Measurements from ENCODE around the gene NSDHL. TPM values are rescaled to one million over a fixed set of nuclear protein-coding genes. Genes with fewer than 3 reads are reported as not detected.
"Not testable (repeated sequence)": the region's sequence is repeated elsewhere in the genome, so short reads cannot be mapped to it uniquely, and the experiment has no call there.

The NSDHL gene
- polyA plus RNA-seq, 1 donor: 19.7 TPM

DNA sequence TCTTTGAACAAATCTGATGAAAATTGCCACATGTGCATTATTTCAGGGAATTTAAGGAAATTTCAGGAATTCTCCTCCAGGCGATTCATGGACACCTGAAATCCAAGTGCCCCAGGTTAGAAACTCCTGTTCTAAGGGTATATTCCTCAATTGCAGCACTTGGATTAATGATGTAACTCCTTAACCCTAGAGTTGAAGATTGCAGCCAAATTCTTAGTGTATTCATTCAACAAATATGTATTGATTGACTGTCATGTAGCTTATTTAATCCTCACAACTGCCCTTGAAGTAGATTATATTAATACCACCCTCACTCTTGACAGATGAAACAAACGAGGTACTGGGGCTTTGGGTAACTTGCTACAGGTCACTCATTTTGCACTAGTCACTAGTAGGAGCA is 11.6 kb upstream of the NSDHL start:
- peaks cover 3% of the 10 kb centered on the region for H3K27me3 ChIP-seq (ENCODE audit: control insufficient read depth, insufficient read depth, low read length)
- WGBS (ENCODE audit: insufficient coverage, low lambda C conversion rate): no CpG with 5 or more reads among the region's 2 CpGs
- DNase-seq: no peak

DNA sequence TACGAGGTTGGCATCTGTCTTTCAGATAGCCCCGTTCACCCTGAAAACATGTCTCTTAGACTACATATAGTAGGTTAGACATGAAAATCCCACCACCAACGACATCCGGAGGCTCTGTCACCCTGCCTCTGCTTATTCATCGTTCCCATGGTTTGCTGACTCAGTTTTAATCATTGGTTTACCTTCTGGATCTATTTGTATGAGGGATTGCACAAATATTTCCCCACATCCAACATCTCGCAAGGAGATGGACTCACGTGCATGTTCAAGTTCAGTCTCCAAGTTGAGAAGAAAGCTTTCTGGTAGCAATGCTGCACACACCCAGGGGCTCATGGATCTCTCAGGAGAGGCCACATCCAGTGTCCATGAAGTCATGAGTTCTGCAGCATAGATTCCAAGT is 11.1 kb upstream of the NSDHL start:
- peaks cover 4% of the 10 kb centered on the region for H3K4me1 ChIP-seq (ENCODE audit: control insufficient read depth, insufficient read depth, low read length)
- DNase-seq: no peak
- no CpG with 5 or more reads among the region's 7 CpGs for WGBS (ENCODE audit: insufficient coverage, low lambda C conversion rate)
- H3K9me3 ChIP-seq (ENCODE audit: control insufficient read depth, low read depth, low read length): no peaks in the 10 kb centered on the region
- peaks cover 3% of the 10 kb centered on the region for H3K27me3 ChIP-seq (ENCODE audit: control insufficient read depth, insufficient read depth, low read length)
- no peak overlapping the region for H3K4me3 ChIP-seq (ENCODE audit: low read length)
- H3K36me3 ChIP-seq (ENCODE audit: control insufficient read depth, insufficient read depth, low read length): no peaks in the 10 kb centered on the region
- no peak overlapping the region for H3K27ac ChIP-seq (ENCODE audit: low read length)

More for the DNA sequence above, 11.6 kb upstream of the NSDHL start:
- Histone ChIP-seq H3K36me3 (ENCODE audit: control insufficient read depth, insufficient read depth, low read length) (no peaks in the 10 kb centered on the region), H3K9me3 (ENCODE audit: control insufficient read depth, low read depth, low read length) (no peaks in the 10 kb centered on the region), H3K4me3 (ENCODE audit: low read length) (no peak overlapping the region), H3K4me1 (ENCODE audit: control insufficient read depth, insufficient read depth, low read length) (peaks cover 4% of the 10 kb centered on the region), H3K27ac (ENCODE audit: low read length) (no peak overlapping the region)

GRCh38 chrX:152821145-152821765 is 9.6 kb upstream of the NSDHL start:
- no peaks in the 10 kb centered on the region for H3K36me3 ChIP-seq (ENCODE audit: control insufficient read depth, insufficient read depth, low read length)
- H3K27ac ChIP-seq (ENCODE audit: low read length): no peak overlapping the region
- WGBS (ENCODE audit: insufficient coverage, low lambda C conversion rate): 80% methylated on average over 1 of the region's 3 CpGs
- no peak for DNase-seq
- peaks cover 3% of the 10 kb centered on the region for H3K27me3 ChIP-seq (ENCODE audit: control insufficient read depth, insufficient read depth, low read length)
- H3K4me3 ChIP-seq (ENCODE audit: low read length): no peak overlapping the region
- H3K4me1 ChIP-seq (ENCODE audit: control insufficient read depth, insufficient read depth, low read length): peaks cover 4% of the 10 kb centered on the region
- no peaks in the 10 kb centered on the region for H3K9me3 ChIP-seq (ENCODE audit: control insufficient read depth, low read depth, low read length)

DNA sequence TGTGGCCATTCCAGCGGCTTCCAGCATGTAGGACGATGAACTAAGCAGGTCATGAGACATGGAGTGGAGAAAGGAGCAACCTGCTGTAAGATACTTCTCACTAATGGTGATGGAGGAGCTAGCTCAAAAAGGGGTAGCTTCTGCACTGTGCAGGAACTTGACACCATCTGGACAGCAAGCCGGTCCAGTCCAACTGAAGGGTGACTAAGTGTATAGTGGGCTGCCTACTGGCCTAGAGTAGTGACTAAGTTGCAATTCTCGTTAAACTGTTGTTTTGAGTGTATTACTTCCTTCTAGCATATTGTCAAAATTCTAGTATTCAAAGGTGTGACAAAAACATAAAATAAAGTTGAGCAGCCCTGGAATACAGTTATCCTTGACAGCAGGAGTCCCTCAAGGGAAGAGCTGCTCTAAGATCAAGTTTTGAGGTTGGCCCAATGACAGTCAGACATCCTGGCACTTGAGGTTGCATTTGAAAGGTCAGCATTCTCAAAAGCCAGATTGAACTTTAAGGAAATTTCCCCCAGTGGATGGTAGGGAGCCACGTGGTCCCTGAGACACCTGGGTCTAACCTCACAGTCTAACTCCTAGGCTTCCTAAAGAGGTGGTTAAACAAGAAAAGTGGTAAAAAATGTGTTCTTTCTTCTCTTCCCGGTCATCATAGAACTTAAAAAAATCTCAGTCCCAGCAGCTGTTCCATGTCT is 8.3 kb upstream of the NSDHL start:
- no CpG with 5 or more reads among the region's 6 CpGs for WGBS (ENCODE audit: insufficient coverage, low lambda C conversion rate)
- no peaks in the 10 kb centered on the region for H3K9me3 ChIP-seq (ENCODE audit: control insufficient read depth, low read depth, low read length)
- peaks cover 3% of the 10 kb centered on the region for H3K27me3 ChIP-seq (ENCODE audit: control insufficient read depth, insufficient read depth, low read length)
- no peaks in the 10 kb centered on the region for H3K4me1 ChIP-seq (ENCODE audit: control insufficient read depth, insufficient read depth, low read length)
- no peak overlapping the region for H3K4me3 ChIP-seq (ENCODE audit: low read length)
- H3K27ac ChIP-seq (ENCODE audit: low read length): no peak overlapping the region
- H3K36me3 ChIP-seq (ENCODE audit: control insufficient read depth, insufficient read depth, low read length): peaks cover 3% of the 10 kb centered on the region
- no peak for DNase-seq

GRCh38 chrX:152823657-152824056 is 7.2 kb upstream of the NSDHL start:
- no CpG with 5 or more reads among the region's 6 CpGs for WGBS (ENCODE audit: insufficient coverage, low lambda C conversion rate)
- H3K27me3 ChIP-seq (ENCODE audit: control insufficient read depth, insufficient read depth, low read length): peaks cover 3% of the 10 kb centered on the region
- no peaks in the 10 kb centered on the region for H3K4me1 ChIP-seq (ENCODE audit: control insufficient read depth, insufficient read depth, low read length)
- no peak for DNase-seq
- no peak overlapping the region for H3K4me3 ChIP-seq (ENCODE audit: low read length)
- H3K9me3 ChIP-seq (ENCODE audit: control insufficient read depth, low read depth, low read length): no peaks in the 10 kb centered on the region
- peaks cover 7% of the 10 kb centered on the region for H3K36me3 ChIP-seq (ENCODE audit: control insufficient read depth, insufficient read depth, low read length)
- H3K27ac ChIP-seq (ENCODE audit: low read length): no peak overlapping the region

- peaks cover 9% of the 10 kb centered on the region for H3K36me3 ChIP-seq (ENCODE audit: control insufficient read depth, insufficient read depth, low read length)
- peaks cover 3% of the 10 kb centered on the region for H3K27me3 ChIP-seq (ENCODE audit: control insufficient read depth, insufficient read depth, low read length)
- no peak overlapping the region for H3K27ac ChIP-seq (ENCODE audit: low read length)
- H3K4me1 ChIP-seq (ENCODE audit: control insufficient read depth, insufficient read depth, low read length): no peaks in the 10 kb centered on the region
- DNase-seq: no peak
- H3K4me3 ChIP-seq (ENCODE audit: low read length): no peak overlapping the region
- 40% methylated on average over 2 of the region's 7 CpGs for WGBS (ENCODE audit: insufficient coverage, low lambda C conversion rate)
- H3K9me3 ChIP-seq (ENCODE audit: control insufficient read depth, low read depth, low read length): no peaks in the 10 kb centered on the region
Observed at GRCh38 chrX:152824841-152825374, 6.0 kb upstream of the NSDHL start.

DNA sequence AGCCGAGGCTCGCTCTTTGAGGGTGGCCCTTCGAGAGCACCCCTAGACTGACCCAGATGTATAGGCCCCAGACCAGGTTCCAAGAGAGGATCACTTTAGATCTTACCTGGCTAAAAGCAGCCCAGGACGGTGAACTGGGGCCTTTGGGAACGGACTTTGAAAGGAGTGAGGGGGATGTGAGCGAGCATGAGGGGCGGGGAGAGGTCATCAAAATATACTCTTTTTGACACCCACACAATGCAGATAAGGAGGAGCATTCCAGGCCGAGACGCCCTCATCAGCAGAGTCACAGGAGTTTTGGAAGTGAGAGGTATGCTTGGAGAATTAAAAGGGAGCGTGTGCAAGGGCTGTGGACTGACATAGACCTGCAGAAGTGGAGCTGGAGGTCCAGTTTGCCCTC is 528 bp downstream of the NSDHL start:
- Histone ChIP-seq H3K27ac (ENCODE audit: low read length) (peak overlapping the region; percentile 47), H3K4me1 (ENCODE audit: control insufficient read depth, insufficient read depth, low read length) (peaks cover 8% of the 10 kb centered on the region), H3K36me3 (ENCODE audit: control insufficient read depth, insufficient read depth, low read length) (peaks cover 9% of the 10 kb centered on the region), H3K9me3 (ENCODE audit: control insufficient read depth, low read depth, low read length) (no peaks in the 10 kb centered on the region), H3K27me3 (ENCODE audit: control insufficient read depth, insufficient read depth, low read length) (no peaks in the 10 kb centered on the region), H3K4me3 (ENCODE audit: low read length) (peak overlapping the region; percentile 55)
- WGBS (ENCODE audit: insufficient coverage, low lambda C conversion rate): 0% methylated on average over 2 of the region's 10 CpGs
- DNase-seq: peak in 1 of 2 donors; percentile 4

DNA sequence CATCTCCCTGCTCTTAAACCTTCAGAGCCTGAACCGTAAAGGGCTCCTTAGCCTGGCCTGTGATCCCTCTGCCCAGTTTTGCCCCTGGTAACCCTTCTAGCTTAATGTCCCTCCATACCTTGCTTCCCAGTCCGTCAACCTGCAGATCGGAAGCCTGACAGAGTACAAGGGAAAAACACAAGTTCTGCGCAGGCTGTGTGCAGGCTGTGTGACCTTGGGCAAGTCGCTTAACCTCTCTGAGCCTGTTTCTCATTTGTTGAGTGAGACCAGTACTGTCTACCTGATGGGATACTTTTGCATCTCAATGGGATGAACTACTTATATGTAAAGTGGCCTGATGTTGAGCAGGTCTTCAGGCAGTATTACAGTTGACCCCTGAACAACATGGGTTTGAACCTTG is 1.7 kb downstream of the NSDHL start:
- no peak overlapping the region for H3K4me3 ChIP-seq (ENCODE audit: low read length)
- no peaks in the 10 kb centered on the region for H3K27me3 ChIP-seq (ENCODE audit: control insufficient read depth, insufficient read depth, low read length)
- no peak overlapping the region for H3K27ac ChIP-seq (ENCODE audit: low read length)
- WGBS (ENCODE audit: insufficient coverage, low lambda C conversion rate): no CpG with 5 or more reads among the region's 5 CpGs
- H3K4me1 ChIP-seq (ENCODE audit: control insufficient read depth, insufficient read depth, low read length): peaks cover 8% of the 10 kb centered on the region
- peaks cover 6% of the 10 kb centered on the region for H3K36me3 ChIP-seq (ENCODE audit: control insufficient read depth, insufficient read depth, low read length)
- DNase-seq: no peak
- H3K9me3 ChIP-seq (ENCODE audit: control insufficient read depth, low read depth, low read length): no peaks in the 10 kb centered on the region

DNA sequence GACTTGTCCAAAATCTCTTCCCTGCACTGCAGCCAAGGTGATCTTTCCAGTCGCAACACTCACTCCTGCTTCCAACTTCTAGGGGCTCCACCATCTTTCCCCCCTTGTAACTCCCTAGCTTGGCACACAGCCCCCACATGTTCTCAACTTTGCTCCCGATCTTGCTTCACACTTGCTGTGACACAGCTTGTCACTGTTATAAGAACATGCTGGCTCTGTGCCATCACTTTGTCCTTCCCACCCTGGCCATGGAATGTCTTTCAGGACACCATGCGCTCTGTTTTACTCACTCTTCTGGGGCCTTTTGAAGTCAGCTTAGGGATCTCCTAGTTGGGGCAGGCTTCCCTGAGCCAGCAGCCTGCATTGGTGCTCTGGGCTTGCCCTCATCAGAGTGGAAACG is 2.5 kb downstream of the NSDHL start:
- peaks cover 2% of the 10 kb centered on the region for H3K36me3 ChIP-seq (ENCODE audit: control insufficient read depth, insufficient read depth, low read length)

GRCh38 chrX:152835470-152835869 is 4.6 kb downstream of the NSDHL start:
- H3K4me3 ChIP-seq (ENCODE audit: low read length); DNase-seq; H3K27me3 ChIP-seq (ENCODE audit: control insufficient read depth, insufficient read depth, low read length); H3K36me3 ChIP-seq (ENCODE audit: control insufficient read depth, insufficient read depth, low read length); H3K9me3 ChIP-seq (ENCODE audit: control insufficient read depth, low read depth, low read length); H3K27ac ChIP-seq (ENCODE audit: low read length); H3K4me1 ChIP-seq (ENCODE audit: control insufficient read depth, insufficient read depth, low read length): not testable (repeated sequence)
- WGBS (ENCODE audit: insufficient coverage, low lambda C conversion rate): no CpG with 5 or more reads among the region's 1 CpG

More for the DNA sequence above, 2.5 kb downstream of the NSDHL start:
- WGBS (ENCODE audit: insufficient coverage, low lambda C conversion rate): no CpG with 5 or more reads among the region's 4 CpGs
- Histone ChIP-seq H3K4me1 (ENCODE audit: control insufficient read depth, insufficient read depth, low read length) (peaks cover 8% of the 10 kb centered on the region), H3K27me3 (ENCODE audit: control insufficient read depth, insufficient read depth, low read length) (no peaks in the 10 kb centered on the region), H3K27ac (ENCODE audit: low read length) (no peak overlapping the region), H3K9me3 (ENCODE audit: control insufficient read depth, low read depth, low read length) (no peaks in the 10 kb centered on the region), H3K4me3 (ENCODE audit: low read length) (no peak overlapping the region)
- DNase-seq: no peak

Measured in large intestine (tissue), 3 donors.